WTC11 (cell line): Measurements from ENCODE around the gene NPIPB4. TPM values are rescaled to one million over a fixed set of nuclear protein-coding genes. Genes with fewer than 3 reads are reported as not detected.
"Not testable (repeated sequence)": the region's sequence is repeated elsewhere in the genome, so short reads cannot be mapped to it uniquely, and the experiment has no call there.

Source experiments
- ATAC-seq: fragments of 200-7000 bp; cut with Tn5 transposase; 2 replicates; pipeline ENCODE4 v1.10.0; 2021; ENCODE audit warnings: mild to moderate bottlenecking, moderate library complexity
- CTCF ChIA-PET: fragments of 300-600 bp; sonication (Branson Sonifier 250); formaldehyde crosslinking; loops from one replicate; lab custom pipeline; 2021; ENCODE audit warnings: antibody characterized with exemption; lab: Charles Lee
- POLR2A ChIA-PET: fragments of 350-600 bp; sonication (Branson Sonifier 250); formaldehyde crosslinking; loops from one replicate; lab custom pipeline; 2021; ENCODE audit warnings: antibody characterized with exemption; lab: Charles Lee
- DNase-seq: peaks from one replicate; pipeline ENCODE4 v3.0.0; 2021; ENCODE audit warnings: low spot score
- H3K27ac Mint-ChIP-seq: 2 replicates; pipeline ENCODE4 v1.8.0; 2021; ENCODE audit warnings: mixed read lengths
- H3K27me3 Mint-ChIP-seq: 2 replicates; pipeline ENCODE4 v1.8.0; 2021; ENCODE audit warnings: low read depth, mild to moderate bottlenecking, moderate library complexity, mixed read lengths
- H3K36me3 Mint-ChIP-seq: 2 replicates; pipeline ENCODE4 v1.8.0; 2021; ENCODE audit warnings: mixed read lengths
- H3K4me1 Mint-ChIP-seq: 2 replicates; pipeline ENCODE4 v1.8.0; 2022; ENCODE audit warnings: mixed read lengths
- H3K4me3 Mint-ChIP-seq: 2 replicates; pipeline ENCODE4 v1.8.0; 2021; ENCODE audit warnings: mild to moderate bottlenecking, moderate library complexity, mixed read lengths
- H3K9me3 Mint-ChIP-seq: 2 replicates; pipeline ENCODE4 v1.8.0; 2021; ENCODE audit warnings: mixed read lengths
- ARID4B ChIP-seq: sonication (generic); formaldehyde crosslinking; IDR thresholded peaks from 2 replicates; pipeline ENCODE4 v1.8.0; 2023; ENCODE audit warnings: missing genetic modification reagents, mild to moderate bottlenecking, borderline replicate concordance
- CBFB ChIP-seq: sonication (generic); formaldehyde crosslinking; IDR thresholded peaks from 2 replicates; pipeline ENCODE4 v1.8.1; 2022; ENCODE audit warnings: mild to moderate bottlenecking, low read depth, missing genetic modification reagents
- CREB1 ChIP-seq: sonication (generic); formaldehyde crosslinking; IDR thresholded peaks from 2 replicates; pipeline ENCODE4 v1.8.0; 2023; ENCODE audit warnings: mild to moderate bottlenecking, missing genetic modification reagents
- E2F1 ChIP-seq: sonication (generic); formaldehyde crosslinking; IDR thresholded peaks from 2 replicates; pipeline ENCODE4 v1.8.0; 2022; ENCODE audit warnings: mild to moderate bottlenecking, missing genetic modification reagents
- E2F5 ChIP-seq: sonication (generic); formaldehyde crosslinking; IDR thresholded peaks from 2 replicates; pipeline ENCODE4 v1.8.1; 2022; ENCODE audit warnings: mild to moderate bottlenecking, moderate library complexity, missing genetic modification reagents
- ESRRA ChIP-seq: sonication (generic); formaldehyde crosslinking; IDR thresholded peaks from 2 replicates; pipeline ENCODE4 v1.8.1; 2022; ENCODE audit warnings: mild to moderate bottlenecking, missing genetic modification reagents, borderline replicate concordance
- ETV6 ChIP-seq: sonication (generic); formaldehyde crosslinking; IDR thresholded peaks from 2 replicates; pipeline ENCODE4 v1.8.1; 2022; ENCODE audit warnings: mild to moderate bottlenecking, missing genetic modification reagents
- FOXK1 ChIP-seq: sonication (generic); formaldehyde crosslinking; IDR thresholded peaks from 2 replicates; pipeline ENCODE4 v1.8.0; 2022; ENCODE audit warnings: mild to moderate bottlenecking, moderate library complexity, missing genetic modification reagents
- FOXP1 ChIP-seq: sonication (generic); formaldehyde crosslinking; IDR thresholded peaks from 2 replicates; pipeline ENCODE4 v1.8.0; 2022; ENCODE audit warnings: missing genetic modification reagents, mild to moderate bottlenecking, moderate library complexity, borderline replicate concordance
- FOXP4 ChIP-seq: sonication (generic); formaldehyde crosslinking; IDR thresholded peaks from 2 replicates; pipeline ENCODE4 v1.8.0; 2022; ENCODE audit warnings: mild to moderate bottlenecking, missing genetic modification reagents
- IRF1 ChIP-seq: sonication (generic); formaldehyde crosslinking; IDR thresholded peaks from 2 replicates; pipeline ENCODE4 v1.8.0; 2023; ENCODE audit warnings: missing genetic modification reagents
- MAX ChIP-seq: sonication (generic); formaldehyde crosslinking; IDR thresholded peaks from 2 replicates; pipeline ENCODE4 v1.8.0; 2022; ENCODE audit warnings: mild to moderate bottlenecking, missing genetic modification reagents
- NFE2L1 ChIP-seq: sonication (generic); formaldehyde crosslinking; IDR thresholded peaks from 2 replicates; pipeline ENCODE4 v1.8.1; 2023; ENCODE audit warnings: missing genetic modification reagents
- RELA ChIP-seq: sonication (generic); formaldehyde crosslinking; IDR thresholded peaks from 2 replicates; pipeline ENCODE4 v1.8.1; 2022; ENCODE audit warnings: missing genetic modification reagents, mild to moderate bottlenecking, borderline replicate concordance
- SMAD3 ChIP-seq: sonication (generic); formaldehyde crosslinking; IDR thresholded peaks from 2 replicates; pipeline ENCODE4 v1.8.0; 2022; ENCODE audit warnings: missing genetic modification reagents, mild to moderate bottlenecking, borderline replicate concordance
- SP1 ChIP-seq: sonication (generic); formaldehyde crosslinking; conservative IDR thresholded peaks from 2 replicates; pipeline ENCODE4 v1.8.1; 2022; ENCODE audit warnings: missing genetic modification reagents
- TEAD1 ChIP-seq: sonication (generic); formaldehyde crosslinking; IDR thresholded peaks from 2 replicates; pipeline ENCODE4 v1.8.0; 2022; ENCODE audit warnings: mild to moderate bottlenecking, missing genetic modification reagents
- TEAD4 ChIP-seq: sonication (generic); formaldehyde crosslinking; IDR thresholded peaks from 2 replicates; pipeline ENCODE4 v1.8.0; 2022; ENCODE audit warnings: mild to moderate bottlenecking, missing genetic modification reagents
- USF1 ChIP-seq: sonication (generic); formaldehyde crosslinking; IDR thresholded peaks from 2 replicates; pipeline ENCODE4 v1.8.0; 2022; ENCODE audit warnings: mild to moderate bottlenecking, missing genetic modification reagents
- ZBTB21 ChIP-seq: sonication (generic); formaldehyde crosslinking; IDR thresholded peaks from 2 replicates; pipeline ENCODE4 v1.8.1; 2023; ENCODE audit warnings: mild to moderate bottlenecking, missing genetic modification reagents, borderline replicate concordance
- ZNF219 ChIP-seq: sonication (generic); formaldehyde crosslinking; IDR thresholded peaks from 2 replicates; pipeline ENCODE4 v1.8.0; 2023; ENCODE audit warnings: missing genetic modification reagents, mild to moderate bottlenecking, borderline replicate concordance
- ZNF281 ChIP-seq: sonication (generic); formaldehyde crosslinking; IDR thresholded peaks from 2 replicates; pipeline ENCODE4 v1.8.0; 2023; ENCODE audit warnings: mild to moderate bottlenecking, missing genetic modification reagents
- total RNA-seq: library from RNA; stranded (reverse); gene quantifications from 3 replicates; pipeline ENCODE4 v1.2.3, GENCODE V29; 2021

The NPIPB4 gene
- total RNA-seq, 1 experiment from 2014 or later = 56.8 TPM

- H3K27me3 Mint-ChIP-seq, H3K9me3 Mint-ChIP-seq, H3K4me1 Mint-ChIP-seq, H3K36me3 Mint-ChIP-seq: not testable (repeated sequence)
- POLR2A ChIA-PET = interaction anchor here (0.6 to 0.8 kb wide), 4 partner anchors 133 to 1126 kb away, joined by 3 to 6 read pairs (median 4); no protein-coding TSS in a partner anchor
- Mint-ChIP-seq H3K27ac (peak overlapping the region; percentile 97), H3K4me3 (peak overlapping the region; percentile 88)
- ATAC-seq (peak; percentile 98), DNase-seq (peak; percentile 71)
- CTCF ChIA-PET = interaction anchor here (0.6 to 1.2 kb wide), 2 partner anchors 147 to 279 kb away, joined by 3 to 4 read pairs; no protein-coding TSS in a partner anchor
- TF ChIP-seq TEAD1 (CRISPR knock-in tag) (peak; percentile 80), TEAD4 (CRISPR knock-in tag) (0 out of 2 replicates have a peak, but pooled peaks have one; percentile 37), E2F5 (CRISPR knock-in tag) (0 out of 2 replicates have a peak, but pooled peaks have one; percentile 27), SP1 (CRISPR knock-in tag) (peak; percentile 52), ETV6 (CRISPR knock-in tag) (peak; percentile 92), ZNF281 (CRISPR knock-in tag) (peak; percentile 82; the same call in 1 of the 2 replicates), FOXK1 (CRISPR knock-in tag) (peak; percentile 81; the same call in 1 of the 2 replicates), CREB1 (peak; percentile 77; the same call in 1 of the 2 replicates), CBFB (CRISPR knock-in tag) (0 out of 2 replicates have a peak, but pooled peaks have one; percentile 37), ZBTB21 (peak; percentile 94), ZNF219 (CRISPR knock-in tag) (0 out of 2 replicates have a peak, but pooled peaks have one; percentile 22), IRF1 (peak; percentile 81; the same call in 1 of the 2 replicates), RELA (CRISPR knock-in tag) (peak; percentile 90), FOXP4 (CRISPR knock-in tag) (peak; percentile 72; the same call in 1 of the 2 replicates), ARID4B (CRISPR knock-in tag) (peak; percentile 90; the same call in 1 of the 2 replicates), ESRRA (CRISPR knock-in tag) (peak; percentile 81; the same call in 1 of the 2 replicates), FOXP1 (CRISPR knock-in tag) (peak; percentile 81), NFE2L1 (CRISPR knock-in tag) (0 out of 2 replicates have a peak, but pooled peaks have one; percentile 24), USF1 (peak; percentile 51; the same call in 1 of the 2 replicates), SMAD3 (CRISPR knock-in tag) (0 out of 2 replicates have a peak, but pooled peaks have one; percentile 21), E2F1 (CRISPR knock-in tag) (peak; percentile 76; the same call in 1 of the 2 replicates), MAX (CRISPR knock-in tag) (peak; percentile 98)
Measured at GRCh38 chr16:21820028-21820907, 37.3 kb downstream of the NPIPB4 start.
